ENCODE measurements around the gene RAB6A. TPM values are rescaled to one million over a fixed set of nuclear protein-coding genes. Genes with fewer than 3 reads are reported as not detected.
"Not testable (repeated sequence)": the region's sequence is repeated elsewhere in the genome, so short reads cannot be mapped to it uniquely, and the experiment has no call there.

Gene RAB6A
- total RNA-seq, 1 donor from 2014 or later: 79.7 TPM

- intact Hi-C loops (cut with micrococcal nuclease): no loop called here
Observed at GRCh38 chr11:73729594-73730206, 31.2 kb downstream of the RAB6A start.

GRCh38 chr11:73728000-73728399 is 32.9 kb downstream of the RAB6A start:
- intact Hi-C loops (cut with micrococcal nuclease): no loop called here

- intact Hi-C loops (cut with micrococcal nuclease): no loop called here
Observed at GRCh38 chr11:73726825-73727224, 34.0 kb downstream of the RAB6A start.

- intact Hi-C loops (cut with micrococcal nuclease): no loop called here
Observed at GRCh38 chr11:73717136-73717535, 43.7 kb downstream of the RAB6A start.

- intact Hi-C loops (cut with micrococcal nuclease): no loop called here
Observed at GRCh38 chr11:73716153-73717056, 44.5 kb downstream of the RAB6A start.

- intact Hi-C loops (cut with micrococcal nuclease): no loop called here
Observed at GRCh38 chr11:73715541-73715940, 45.3 kb downstream of the RAB6A start.

GRCh38 chr11:73710964-73711363 is 49.9 kb downstream of the RAB6A start:
- intact Hi-C loops (cut with micrococcal nuclease): no loop called here

GRCh38 chr11:73705053-73705452 is 55.8 kb downstream of the RAB6A start:
- intact Hi-C loops (cut with micrococcal nuclease): no loop called here

- intact Hi-C loops (cut with micrococcal nuclease): no loop called here
Observed at GRCh38 chr11:73693899-73694525, 66.9 kb downstream of the RAB6A start.

GRCh38 chr11:73680687-73681086 is 80.2 kb downstream of the RAB6A start:
- intact Hi-C loops (cut with micrococcal nuclease): no loop called here

- intact Hi-C loops (cut with micrococcal nuclease): not testable (repeated sequence)
Observed at GRCh38 chr11:73676552-73676951, 84.3 kb downstream of the RAB6A start.

GRCh38 chr11:73671701-73672100 is 89.2 kb downstream of the RAB6A start:
- intact Hi-C loops (cut with micrococcal nuclease): no loop called here

- intact Hi-C loops (cut with micrococcal nuclease): no loop called here
Observed at GRCh38 chr11:73670808-73671207, 90.1 kb downstream of the RAB6A start.

GRCh38 chr11:73667891-73668290 is 93.0 kb downstream of the RAB6A start:
- intact Hi-C loops (cut with micrococcal nuclease): no loop called here

- intact Hi-C loops (cut with micrococcal nuclease): no loop called here
Observed at GRCh38 chr11:73664877-73665276, 96.0 kb downstream of the RAB6A start.

GRCh38 chr11:73663604-73664495 is 97.0 kb downstream of the RAB6A start:
- intact Hi-C loops (cut with micrococcal nuclease): no loop called here

- intact Hi-C loops (cut with micrococcal nuclease): no loop called here
Observed at GRCh38 chr11:73662445-73663157, 98.3 kb downstream of the RAB6A start.

- intact Hi-C loops (cut with micrococcal nuclease): loop anchor here (1.0 to 2.0 kb wide), 3 partner anchors 36 to 354 kb away; no protein-coding TSS in a partner anchor
Observed at GRCh38 chr11:73661035-73661628, 99.7 kb downstream of the RAB6A start.

- intact Hi-C loops (cut with micrococcal nuclease): loop anchor here (1.0 to 2.0 kb wide), 3 partner anchors 35 to 354 kb away; no protein-coding TSS in a partner anchor
Observed at GRCh38 chr11:73660497-73661034, 100.3 kb downstream of the RAB6A start.

GRCh38 chr11:73659961-73660360 is 100.9 kb downstream of the RAB6A start:
- intact Hi-C loops (cut with micrococcal nuclease): loop anchor here (2.0 kb wide), 1 partner anchor 353 kb away; no protein-coding TSS in a partner anchor
